Measurements from ENCODE around the gene AKT2. TPM values are rescaled to one million over a fixed set of nuclear protein-coding genes. Genes with fewer than 3 reads are reported as not detected.

Gene AKT2
- total RNA-seq, 4 donors from 2014 or later = 88.0 to 387 (median 102) TPM

GRCh38 chr19:40208602-40209001 lies 76.5 kb downstream of the AKT2 start:
- TF ChIP-seq POLR2A (IDR thresholded peaks at IDR 0.05) (no peak), CTCF (IDR thresholded peaks at IDR 0.05 in 4 of 5, conservative IDR thresholded peaks at IDR 0.05 in 1 of 5) (no peak)
- no peak for DNase-seq
- peaks cover 3 to 65% of the 10 kb centered on the region in 2 donors for H3K36me3 ChIP-seq
- no peak overlapping the region for H3K4me3 ChIP-seq
- H3K27me3 ChIP-seq = no peaks in the 10 kb centered on the region
- intact Hi-C loops (cut with DNase I; ENCODE audit: low total_unique reads) (no loop called here), in situ Hi-C loops (cut with MboI; ENCODE audit: low sequenced_read_pairs in 4 of 4) (loop anchor here in 1 of 4 donors (25.0 kb wide), 1 partner anchor 221 kb away; the partner anchor contains the start of gene ZNF546)
- no peak overlapping the region for H3K27ac ChIP-seq
- H3K9me3 ChIP-seq = no peaks in the 10 kb centered on the region
- ATAC-seq = no peak
- H3K4me1 ChIP-seq = no peaks in the 10 kb centered on the region

DNA sequence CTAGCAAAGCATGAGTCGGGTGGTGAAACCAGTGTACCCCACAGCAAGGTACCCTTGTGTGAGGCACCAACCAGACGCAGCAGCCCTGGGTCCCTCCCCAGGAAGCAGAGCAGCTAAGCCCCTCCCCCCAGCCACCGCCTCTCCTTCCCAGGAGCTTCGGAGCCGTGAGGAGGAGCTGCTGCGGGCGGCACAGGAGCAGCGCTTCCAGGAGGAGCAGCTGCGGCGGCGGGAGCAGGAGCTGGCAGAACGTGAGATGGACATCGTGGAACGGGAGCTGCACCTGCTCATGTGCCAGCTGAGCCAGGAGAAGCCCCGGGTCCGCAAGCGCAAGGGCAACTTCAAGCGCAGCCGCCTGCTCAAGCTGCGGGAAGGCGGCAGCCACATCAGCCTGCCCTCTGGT lies 79.4 kb downstream of the AKT2 start:
- Histone ChIP-seq H3K27me3 (no peaks in the 10 kb centered on the region), H3K4me1 (no peaks in the 10 kb centered on the region), H3K36me3 (peaks cover 0 to 63% of the 10 kb centered on the region in 2 donors), H3K27ac (no peak overlapping the region), H3K9me3 (no peaks in the 10 kb centered on the region), H3K4me3 (no peak overlapping the region)
- TF ChIP-seq POLR2A (IDR thresholded peaks at IDR 0.05) (no peak), CTCF (IDR thresholded peaks at IDR 0.05 in 4 of 5, conservative IDR thresholded peaks at IDR 0.05 in 1 of 5) (no peak)
- in situ Hi-C loops (cut with MboI; ENCODE audit: low sequenced_read_pairs in 4 of 4) = loop anchor here in 1 of 4 donors (25.0 kb wide), 1 partner anchor 218 kb away; the partner anchor contains the start of gene ZNF546
- no peak for DNase-seq
- ATAC-seq = no peak
- intact Hi-C loops (cut with DNase I; ENCODE audit: low total_unique reads) = no loop called here

GRCh38 chr19:40204381-40204780 lies 80.8 kb downstream of the AKT2 start:
- H3K36me3 ChIP-seq = peaks cover 0 to 51% of the 10 kb centered on the region in 2 donors
- no peaks in the 10 kb centered on the region for H3K9me3 ChIP-seq
- DNase-seq = no peak
- H3K4me3 ChIP-seq = no peak overlapping the region
- no peak for ATAC-seq
- H3K27me3 ChIP-seq = no peaks in the 10 kb centered on the region
- TF ChIP-seq CTCF (IDR thresholded peaks at IDR 0.05 in 4 of 5, conservative IDR thresholded peaks at IDR 0.05 in 1 of 5) = no peak
- TF ChIP-seq POLR2A (IDR thresholded peaks at IDR 0.05) = no peak
- no peaks in the 10 kb centered on the region for H3K4me1 ChIP-seq
- intact Hi-C loops (cut with DNase I; ENCODE audit: low total_unique reads) (no loop called here), in situ Hi-C loops (cut with MboI; ENCODE audit: low sequenced_read_pairs in 4 of 4) (loop anchor here in 1 of 4 donors (25.0 kb wide), 1 partner anchor 217 kb away; the partner anchor contains the start of gene ZNF546)
- no peak overlapping the region for H3K27ac ChIP-seq

GRCh38 chr19:40200341-40201099 lies 84.6 kb downstream of the AKT2 start:
- no peaks in the 10 kb centered on the region for H3K27me3 ChIP-seq
- no peak overlapping the region for H3K4me3 ChIP-seq
- DNase-seq (no peak), ATAC-seq (no peak)
- no peak for TF ChIP-seq CTCF (IDR thresholded peaks at IDR 0.05 in 4 of 5, conservative IDR thresholded peaks at IDR 0.05 in 1 of 5)
- TF ChIP-seq POLR2A (IDR thresholded peaks at IDR 0.05) = no peak
- no peaks in the 10 kb centered on the region for H3K4me1 ChIP-seq
- in situ Hi-C loops (cut with MboI; ENCODE audit: low sequenced_read_pairs in 4 of 4) = loop anchor here in 1 of 4 donors (25.0 kb wide), 1 partner anchor 213 kb away; the partner anchor contains the start of gene ZNF546
- H3K9me3 ChIP-seq = no peaks in the 10 kb centered on the region
- H3K27ac ChIP-seq = no peak overlapping the region
- peaks cover 0 to 28% of the 10 kb centered on the region in 2 donors for H3K36me3 ChIP-seq
- intact Hi-C loops (cut with DNase I; ENCODE audit: low total_unique reads) = no loop called here

All from gastrocnemius medialis (tissue), 4 donors.